GM18520 (cell line): ENCODE measurements around the gene CC2D2A.
"Not testable (repeated sequence)": the region's sequence is repeated elsewhere in the genome, so short reads cannot be mapped to it uniquely, and the experiment has no call there.

Experiments
- ATAC-seq: cut with Tn5 transposase; IDR thresholded peaks from one replicate; pipeline ENCODE4 v1.9.1; 2021; ENCODE audit not compliant: unreplicated experiment

The CC2D2A gene

GRCh38 chr4:15556511-15557092 is 86.9 kb downstream of the CC2D2A start:
- no peak for ATAC-seq

GRCh38 chr4:15557786-15558550 is 88.3 kb downstream of the CC2D2A start:
- no peak for ATAC-seq

- ATAC-seq, result no peak
Measured at GRCh38 chr4:15558561-15558960, 88.9 kb downstream of the CC2D2A start.

GRCh38 chr4:15562114-15562513 is 92.4 kb downstream of the CC2D2A start:
- ATAC-seq, result no peak

- ATAC-seq, result no peak
Measured at GRCh38 chr4:15562623-15563022, 92.9 kb downstream of the CC2D2A start.

DNA sequence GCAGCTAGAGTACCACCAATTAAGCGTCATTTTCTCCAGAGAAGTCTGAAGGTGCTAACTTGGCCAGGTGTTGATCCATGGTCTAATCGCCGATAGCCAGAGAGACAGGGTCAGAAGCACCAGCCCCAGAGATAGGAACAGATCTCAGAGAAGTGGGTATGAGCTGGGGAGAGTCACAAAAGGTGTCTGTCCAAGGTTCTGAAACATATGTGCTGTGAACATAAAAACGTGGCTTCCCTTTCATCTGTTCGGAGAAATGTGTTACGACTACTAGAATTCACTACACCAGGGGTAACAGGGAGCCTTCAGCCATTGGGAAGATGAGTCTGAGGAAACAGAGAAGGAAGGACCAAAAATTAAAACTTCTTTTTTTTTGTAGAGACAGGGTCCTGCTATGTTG is 94.2 kb downstream of the CC2D2A start:
- ATAC-seq, result no peak

GRCh38 chr4:15568821-15569220 is 99.1 kb downstream of the CC2D2A start:
- ATAC-seq, result no peak

- no peak for ATAC-seq
Measured at GRCh38 chr4:15569746-15570145, 100.1 kb downstream of the CC2D2A start.

GRCh38 chr4:15575966-15576365 is 106.3 kb downstream of the CC2D2A start:
- no peak for ATAC-seq

GRCh38 chr4:15577508-15577907 is 107.8 kb downstream of the CC2D2A start:
- no peak for ATAC-seq

DNA sequence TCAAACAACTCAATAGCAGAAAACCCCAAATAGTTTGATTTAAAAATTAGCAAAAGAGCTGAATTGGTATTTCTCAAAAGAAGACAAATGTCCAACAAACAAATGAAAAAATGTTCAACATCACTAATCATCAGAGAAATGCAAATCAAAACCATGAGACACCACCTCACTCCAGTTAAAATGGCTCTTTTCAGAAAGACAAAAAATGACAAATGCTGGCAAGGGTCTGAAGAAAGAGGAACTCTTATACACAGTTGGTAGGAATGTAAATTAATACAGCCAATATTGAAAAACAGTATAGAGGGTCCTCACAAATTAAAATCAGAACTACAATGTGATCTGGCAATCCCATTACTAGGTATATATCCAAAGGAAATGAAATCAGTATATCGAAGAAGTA is 115.1 kb downstream of the CC2D2A start:
- ATAC-seq, result no peak

GRCh38 chr4:15585331-15585730 is 115.6 kb downstream of the CC2D2A start:
- no peak for ATAC-seq

DNA sequence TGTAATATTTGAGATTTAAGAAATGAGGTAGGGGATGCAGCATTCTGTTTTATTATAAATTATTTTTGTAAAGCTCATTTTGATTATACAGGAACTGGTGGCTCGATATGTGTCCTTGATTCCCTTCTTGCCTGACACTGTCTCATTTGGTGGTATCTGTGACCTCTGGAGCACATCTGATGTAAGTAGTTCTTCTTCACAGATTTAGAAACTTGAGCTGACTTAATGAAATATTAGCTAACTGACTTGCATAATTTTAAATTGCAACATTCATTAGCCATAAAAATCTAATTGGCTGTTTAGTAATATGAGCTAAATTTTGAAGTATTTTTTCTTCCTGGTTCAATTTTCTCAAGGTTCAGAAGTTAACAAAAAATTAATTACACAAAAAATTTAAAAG is 116.4 kb downstream of the CC2D2A start:
- no peak for ATAC-seq

GRCh38 chr4:15587649-15588048 is 118.0 kb downstream of the CC2D2A start:
- ATAC-seq, result no peak

- no peak for ATAC-seq
Measured at GRCh38 chr4:15592799-15593198, 123.1 kb downstream of the CC2D2A start.

- no peak for ATAC-seq
Measured at GRCh38 chr4:15598644-15599043, 129.0 kb downstream of the CC2D2A start.

GRCh38 chr4:15600176-15600575 is 130.5 kb downstream of the CC2D2A start:
- no peak for ATAC-seq

GRCh38 chr4:15601862-15602261 is 132.2 kb downstream of the CC2D2A start:
- ATAC-seq, result no peak

DNA sequence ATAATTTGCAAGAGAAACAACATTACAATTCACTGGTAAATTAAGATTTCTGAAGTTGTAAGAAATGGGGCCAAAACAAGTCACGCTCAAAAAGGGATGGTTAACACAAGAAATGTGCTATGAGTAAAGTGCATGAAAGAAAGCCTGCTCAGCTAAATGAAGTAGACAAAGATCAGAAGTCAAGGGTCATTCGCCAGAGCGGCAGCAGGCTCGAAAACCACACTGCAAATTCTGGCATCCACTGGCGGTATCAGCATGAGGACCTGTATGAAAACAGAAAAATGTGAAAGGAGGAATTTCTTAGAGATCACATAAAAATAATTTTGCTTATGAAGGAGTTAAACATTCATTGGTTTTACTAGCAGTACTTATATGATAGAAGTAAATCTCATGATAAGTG is 135.9 kb downstream of the CC2D2A start:
- no peak for ATAC-seq

DNA sequence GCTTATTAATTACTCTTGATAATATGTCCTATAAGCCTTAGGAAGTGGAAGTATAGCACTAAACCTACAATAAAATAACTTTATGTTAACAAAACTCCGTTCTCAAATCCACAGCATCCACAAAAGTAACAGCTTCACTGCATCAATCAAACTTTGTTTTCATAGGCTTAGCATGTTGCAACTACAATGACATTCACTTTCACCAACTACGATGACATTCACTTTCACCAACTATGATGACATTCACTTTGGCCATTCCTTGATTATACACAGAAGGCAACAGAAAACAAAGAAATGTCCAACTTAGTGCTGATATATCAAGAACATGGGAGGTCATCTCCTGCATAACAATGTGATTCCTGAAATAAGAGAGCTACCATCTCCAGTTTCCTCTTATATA is 141.2 kb downstream of the CC2D2A start:
- ATAC-seq, result no peak

DNA sequence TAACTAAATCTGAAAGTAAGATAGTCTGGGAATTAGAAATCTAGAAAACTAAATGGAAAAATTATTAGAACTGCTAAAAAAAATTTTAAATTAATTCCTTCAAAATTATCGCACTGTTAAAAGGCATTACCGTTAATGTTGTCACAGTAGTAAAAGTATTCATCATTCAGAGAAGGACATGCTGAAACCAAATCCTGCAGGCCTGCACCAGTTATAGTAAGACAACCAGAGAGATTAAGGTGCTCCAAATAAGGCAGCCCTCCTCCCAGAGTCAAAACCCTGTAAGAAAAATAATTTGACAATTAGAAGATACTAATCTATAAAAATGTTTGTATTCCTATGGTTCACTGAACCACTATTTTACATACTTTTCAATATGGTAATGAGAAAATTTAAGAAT is 142.5 kb downstream of the CC2D2A start:
- ATAC-seq, result no peak

- not testable (repeated sequence) for ATAC-seq
Measured at GRCh38 chr4:15614891-15615290, 145.2 kb downstream of the CC2D2A start.

DNA sequence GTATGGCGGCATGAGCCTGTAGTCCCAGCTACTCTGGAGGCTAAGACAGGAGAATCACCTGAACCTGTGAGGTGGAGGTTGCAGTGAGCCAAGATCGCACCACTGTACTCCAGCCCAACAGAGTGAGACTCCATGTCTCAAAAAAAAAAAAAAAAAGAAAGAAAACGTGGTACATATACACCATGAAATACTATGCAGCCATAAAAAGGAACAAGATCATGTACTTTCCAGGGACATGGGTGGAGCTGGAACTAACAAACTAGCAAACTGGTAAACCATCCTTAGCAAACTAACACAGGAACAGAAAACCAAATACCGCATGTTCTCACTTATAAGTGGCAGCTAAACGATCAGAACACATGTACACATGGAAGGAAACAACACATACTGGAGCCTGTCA is 147.7 kb downstream of the CC2D2A start:
- ATAC-seq, result not testable (repeated sequence)
